ENCODE measurements around the gene SOX8.

- TF ChIP-seq, protein P1, sequence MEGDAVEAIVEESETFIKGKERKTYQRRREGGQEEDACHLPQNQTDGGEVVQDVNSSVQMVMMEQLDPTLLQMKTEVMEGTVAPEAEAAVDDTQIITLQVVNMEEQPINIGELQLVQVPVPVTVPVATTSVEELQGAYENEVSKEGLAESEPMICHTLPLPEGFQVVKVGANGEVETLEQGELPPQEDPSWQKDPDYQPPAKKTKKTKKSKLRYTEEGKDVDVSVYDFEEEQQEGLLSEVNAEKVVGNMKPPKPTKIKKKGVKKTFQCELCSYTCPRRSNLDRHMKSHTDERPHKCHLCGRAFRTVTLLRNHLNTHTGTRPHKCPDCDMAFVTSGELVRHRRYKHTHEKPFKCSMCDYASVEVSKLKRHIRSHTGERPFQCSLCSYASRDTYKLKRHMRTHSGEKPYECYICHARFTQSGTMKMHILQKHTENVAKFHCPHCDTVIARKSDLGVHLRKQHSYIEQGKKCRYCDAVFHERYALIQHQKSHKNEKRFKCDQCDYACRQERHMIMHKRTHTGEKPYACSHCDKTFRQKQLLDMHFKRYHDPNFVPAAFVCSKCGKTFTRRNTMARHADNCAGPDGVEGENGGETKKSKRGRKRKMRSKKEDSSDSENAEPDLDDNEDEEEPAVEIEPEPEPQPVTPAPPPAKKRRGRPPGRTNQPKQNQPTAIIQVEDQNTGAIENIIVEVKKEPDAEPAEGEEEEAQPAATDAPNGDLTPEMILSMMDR (conservative IDR thresholded peaks at IDR 0.05 in 1 of 2, IDR thresholded peaks at IDR 0.05 in 1 of 2; ENCODE audit: low read depth in 1 of 2, low read length in 2 of 2), result no peak
- no peak for TF ChIP-seq EZH2 (IDR thresholded peaks at IDR 0.05; ENCODE audit: low read length, missing control alignments)
These were observed 10.6 kb upstream of the SOX8 start, which contains the start of gene LMF1 for GRCh38 chr16:970766-971581.

Measured in fibroblast of lung (primary cell).